Ishikawa (cell line): ENCODE results near the gene TTC39A.

ENCODE experiments used
- CEBPB ChIP-seq: IDR thresholded peaks from 2 replicates; pipeline ENCODE4 v1.6.1; 2012
- CREB1 ChIP-seq: IDR thresholded peaks from 2 replicates; pipeline ENCODE4 v1.6.1; 2012; ENCODE audit warnings: low read depth
- EP300 ChIP-seq: IDR thresholded peaks from 2 replicates; pipeline ENCODE4 v1.6.1; 2012; ENCODE audit warnings: borderline replicate concordance
- FOXM1 ChIP-seq: IDR thresholded peaks from 2 replicates; pipeline ENCODE4 v1.6.1; 2012; ENCODE audit warnings: low read depth, borderline replicate concordance
- MAX ChIP-seq: IDR thresholded peaks from 2 replicates; pipeline ENCODE4 v1.6.1; 2012
- RAD21 ChIP-seq: IDR thresholded peaks from 2 replicates; pipeline ENCODE4 v1.6.1; 2012; ENCODE audit warnings: low read depth
- TAF1 ChIP-seq: IDR thresholded peaks from 2 replicates; pipeline ENCODE4 v1.6.1; 2012; ENCODE audit warnings: low read depth, mild to moderate bottlenecking
- TCF12 ChIP-seq: IDR thresholded peaks from 2 replicates; pipeline ENCODE4 v1.6.1; 2012; ENCODE audit warnings: low read depth
- USF1 ChIP-seq: IDR thresholded peaks from 2 replicates; pipeline ENCODE4 v1.6.1; 2012
- YY1 ChIP-seq: IDR thresholded peaks from 2 replicates; pipeline ENCODE4 v1.6.1; 2012; ENCODE audit warnings: low read depth

- TF ChIP-seq RAD21, result no peak
- TF ChIP-seq USF1, result no peak
- TF ChIP-seq YY1, result no peak
- TF ChIP-seq CREB1, result no peak
- TF ChIP-seq EP300, result no peak
- TF ChIP-seq TAF1, result no peak
- no peak for TF ChIP-seq CEBPB
- no peak for TF ChIP-seq MAX
- no peak for TF ChIP-seq TCF12
- TF ChIP-seq FOXM1, result no peak
Measured at GRCh38 chr1:51323778-51324177, 6.6 kb downstream of the TTC39A start.
